Measurements from ENCODE around the gene FRS3.

DNA sequence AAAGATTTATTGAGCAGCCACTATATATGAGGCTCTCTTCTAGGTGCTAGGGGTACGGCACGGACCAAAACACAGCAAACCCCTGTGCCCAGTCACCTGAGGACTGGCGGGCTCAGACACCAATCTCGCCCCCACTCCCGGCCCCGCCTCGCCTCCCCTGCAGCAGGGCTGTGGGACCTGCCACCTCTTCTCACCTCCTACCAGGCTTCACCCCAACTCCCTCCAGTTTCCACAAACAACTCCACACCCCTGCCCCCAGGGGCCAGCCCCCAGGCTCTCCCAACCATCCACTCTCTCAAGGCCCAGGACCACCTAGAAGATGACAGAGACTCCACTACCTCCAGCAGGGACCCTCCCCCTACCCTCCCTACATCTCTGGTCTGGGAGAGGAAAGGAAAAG lies 50.7 kb downstream of the FRS3 start:
- no peak for TF ChIP-seq POLR2AphosphoS5 (IDR thresholded peaks at IDR 0.05)
- TF ChIP-seq, protein P1, sequence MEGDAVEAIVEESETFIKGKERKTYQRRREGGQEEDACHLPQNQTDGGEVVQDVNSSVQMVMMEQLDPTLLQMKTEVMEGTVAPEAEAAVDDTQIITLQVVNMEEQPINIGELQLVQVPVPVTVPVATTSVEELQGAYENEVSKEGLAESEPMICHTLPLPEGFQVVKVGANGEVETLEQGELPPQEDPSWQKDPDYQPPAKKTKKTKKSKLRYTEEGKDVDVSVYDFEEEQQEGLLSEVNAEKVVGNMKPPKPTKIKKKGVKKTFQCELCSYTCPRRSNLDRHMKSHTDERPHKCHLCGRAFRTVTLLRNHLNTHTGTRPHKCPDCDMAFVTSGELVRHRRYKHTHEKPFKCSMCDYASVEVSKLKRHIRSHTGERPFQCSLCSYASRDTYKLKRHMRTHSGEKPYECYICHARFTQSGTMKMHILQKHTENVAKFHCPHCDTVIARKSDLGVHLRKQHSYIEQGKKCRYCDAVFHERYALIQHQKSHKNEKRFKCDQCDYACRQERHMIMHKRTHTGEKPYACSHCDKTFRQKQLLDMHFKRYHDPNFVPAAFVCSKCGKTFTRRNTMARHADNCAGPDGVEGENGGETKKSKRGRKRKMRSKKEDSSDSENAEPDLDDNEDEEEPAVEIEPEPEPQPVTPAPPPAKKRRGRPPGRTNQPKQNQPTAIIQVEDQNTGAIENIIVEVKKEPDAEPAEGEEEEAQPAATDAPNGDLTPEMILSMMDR (IDR thresholded peaks at IDR 0.05) = no peak
